Vagina (tissue), 2 donors: ENCODE data around the gene DENND4A.

Experiments
- CTCF ChIP-seq, 3 experiments: fragments of 450-650 bp in 2 of 3; fragments of 200-600 bp in 1 of 3; sonication (generic) in 1 of 3; IDR thresholded peaks; one replicate each; pipeline ENCODE4 v1.5.1; 2017 to 2019; ENCODE audit warnings: antibody characterized with exemption in 3 of 3, mild to moderate bottlenecking in 2 of 3, moderate library complexity in 2 of 3
- POLR2A ChIP-seq, 2 donors: fragments of 450-650 bp; IDR thresholded peaks; one replicate each; pipeline ENCODE4 v1.6.1; 2017; ENCODE audit warnings: antibody characterized with exemption in 2 of 2, mild to moderate bottlenecking in 2 of 2, moderate library complexity in 2 of 2
- POLR2AphosphoS5 ChIP-seq, 2 donors: sonication (generic); formaldehyde crosslinking; IDR thresholded peaks; one replicate each; pipeline ENCODE4 v1.9.0; 2017; ENCODE audit warnings: antibody characterized with exemption in 2 of 2, mild to moderate bottlenecking in 2 of 2, low read depth in 1 of 2; ENCODE audit not compliant: insufficient read depth in 1 of 2

- TF ChIP-seq CTCF (IDR thresholded peaks at IDR 0.05) (no peak), POLR2A (IDR thresholded peaks at IDR 0.05) (no peak), POLR2AphosphoS5 (IDR thresholded peaks at IDR 0.05; ENCODE audit: insufficient read depth in 1 of 2, low read depth in 1 of 2) (no peak)
Measured at GRCh38 chr15:65805019-65805745, 13.1 kb upstream of the DENND4A start.
